ENCODE measurements around the gene KDM4D. TPM values are rescaled to one million over a fixed set of nuclear protein-coding genes. Genes with fewer than 3 reads are reported as not detected.
A peak's percentile ranks its signal among the peaks of the same experiment; 100 is the strongest.

The KDM4D gene
- total RNA-seq, 1 donor from 2014 or later = 3.2 TPM

DNA sequence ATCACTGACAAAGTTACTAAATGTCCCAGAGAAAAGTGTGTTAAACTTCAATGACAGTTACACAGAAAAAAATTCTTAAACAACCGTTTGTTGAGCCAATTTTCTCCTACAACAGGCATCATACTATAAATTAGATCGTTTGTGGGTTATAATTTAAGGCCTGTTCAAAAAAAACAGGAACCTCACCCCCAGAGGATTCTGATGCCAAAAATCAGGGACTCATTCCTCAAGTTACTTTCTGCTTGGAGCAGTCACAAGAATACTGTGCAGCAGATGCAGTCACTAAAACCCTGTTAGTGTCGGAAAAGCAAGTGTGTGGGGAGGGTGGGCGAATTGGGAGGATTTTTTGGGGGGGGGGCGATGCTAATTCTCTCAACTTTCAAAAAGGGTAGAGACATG lies 810 bp upstream of the KDM4D start:
- Mint-ChIP-seq H3K27me3 (ENCODE audit: low read depth) (no peaks in the 10 kb centered on the region), H3K27ac (ENCODE audit: unreplicated experiment) (no peak overlapping the region), H3K9me3 (no peaks in the 10 kb centered on the region), H3K36me3 (ENCODE audit: low read depth) (peaks cover 15% of the 10 kb centered on the region), H3K4me3 (peak overlapping the region; percentile 95), H3K4me1 (peaks cover 20% of the 10 kb centered on the region)
- no peak for DNase-seq (ENCODE audit: low read depth, low spot score)
- TF ChIP-seq, protein P1, sequence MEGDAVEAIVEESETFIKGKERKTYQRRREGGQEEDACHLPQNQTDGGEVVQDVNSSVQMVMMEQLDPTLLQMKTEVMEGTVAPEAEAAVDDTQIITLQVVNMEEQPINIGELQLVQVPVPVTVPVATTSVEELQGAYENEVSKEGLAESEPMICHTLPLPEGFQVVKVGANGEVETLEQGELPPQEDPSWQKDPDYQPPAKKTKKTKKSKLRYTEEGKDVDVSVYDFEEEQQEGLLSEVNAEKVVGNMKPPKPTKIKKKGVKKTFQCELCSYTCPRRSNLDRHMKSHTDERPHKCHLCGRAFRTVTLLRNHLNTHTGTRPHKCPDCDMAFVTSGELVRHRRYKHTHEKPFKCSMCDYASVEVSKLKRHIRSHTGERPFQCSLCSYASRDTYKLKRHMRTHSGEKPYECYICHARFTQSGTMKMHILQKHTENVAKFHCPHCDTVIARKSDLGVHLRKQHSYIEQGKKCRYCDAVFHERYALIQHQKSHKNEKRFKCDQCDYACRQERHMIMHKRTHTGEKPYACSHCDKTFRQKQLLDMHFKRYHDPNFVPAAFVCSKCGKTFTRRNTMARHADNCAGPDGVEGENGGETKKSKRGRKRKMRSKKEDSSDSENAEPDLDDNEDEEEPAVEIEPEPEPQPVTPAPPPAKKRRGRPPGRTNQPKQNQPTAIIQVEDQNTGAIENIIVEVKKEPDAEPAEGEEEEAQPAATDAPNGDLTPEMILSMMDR (conservative IDR thresholded peaks at IDR 0.05) = no peak

DNA sequence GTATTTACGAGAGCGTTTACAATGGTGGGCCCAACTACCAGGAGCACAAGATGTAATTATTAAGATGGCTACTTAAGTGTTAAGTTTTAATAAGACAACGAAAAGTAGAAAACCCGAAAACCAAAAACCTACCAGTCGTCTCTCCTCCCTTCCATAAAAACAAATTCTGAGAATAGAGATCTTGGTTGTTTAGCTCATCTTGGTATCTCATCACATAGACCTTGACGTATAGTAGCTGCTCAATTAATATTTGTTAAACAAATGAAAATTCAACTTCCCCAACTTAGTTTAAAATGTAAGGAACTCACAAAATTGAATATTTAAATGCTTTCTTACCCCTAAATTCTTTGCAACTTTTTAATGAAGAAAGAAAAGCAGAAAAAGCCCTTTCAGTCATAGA lies 669 bp downstream of the KDM4D start:
- Mint-ChIP-seq H3K36me3 (ENCODE audit: low read depth) (peaks cover 6% of the 10 kb centered on the region), H3K9me3 (no peaks in the 10 kb centered on the region), H3K4me3 (peak overlapping the region; percentile 95), H3K4me1 (peaks cover 20% of the 10 kb centered on the region), H3K27ac (ENCODE audit: unreplicated experiment) (no peak overlapping the region), H3K27me3 (ENCODE audit: low read depth) (no peaks in the 10 kb centered on the region)
- DNase-seq (ENCODE audit: low read depth, low spot score) = no peak
- TF ChIP-seq, protein P1 (conservative IDR thresholded peaks at IDR 0.05) = no peak

DNA sequence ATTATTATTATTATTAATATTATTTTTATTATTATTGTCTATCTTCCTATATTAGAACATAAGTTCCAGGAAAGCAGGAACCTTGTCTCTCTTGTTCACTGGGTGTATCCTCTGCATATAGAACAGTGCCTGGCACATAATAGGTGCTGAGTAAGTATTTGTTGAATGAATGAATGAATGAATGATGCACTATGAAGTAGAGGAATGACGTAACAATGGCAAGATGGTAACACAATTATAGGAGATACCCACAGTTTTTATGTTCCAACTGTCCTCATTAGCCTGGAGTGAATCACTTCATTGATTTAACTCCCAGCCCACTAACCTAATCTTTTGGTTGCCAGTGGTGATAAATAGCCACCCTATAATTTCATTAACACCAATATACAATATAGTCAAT lies 2.1 kb downstream of the KDM4D start:
- H3K4me1 Mint-ChIP-seq = peaks cover 20% of the 10 kb centered on the region
- no peak overlapping the region for H3K4me3 Mint-ChIP-seq
- no peak for DNase-seq (ENCODE audit: low read depth, low spot score)
- H3K27ac Mint-ChIP-seq (ENCODE audit: unreplicated experiment) = no peak overlapping the region
- no peaks in the 10 kb centered on the region for H3K9me3 Mint-ChIP-seq
- TF ChIP-seq, protein P1 (conservative IDR thresholded peaks at IDR 0.05) = no peak
- H3K36me3 Mint-ChIP-seq (ENCODE audit: low read depth) = peaks cover 2% of the 10 kb centered on the region
- no peaks in the 10 kb centered on the region for H3K27me3 Mint-ChIP-seq (ENCODE audit: low read depth)

DNA sequence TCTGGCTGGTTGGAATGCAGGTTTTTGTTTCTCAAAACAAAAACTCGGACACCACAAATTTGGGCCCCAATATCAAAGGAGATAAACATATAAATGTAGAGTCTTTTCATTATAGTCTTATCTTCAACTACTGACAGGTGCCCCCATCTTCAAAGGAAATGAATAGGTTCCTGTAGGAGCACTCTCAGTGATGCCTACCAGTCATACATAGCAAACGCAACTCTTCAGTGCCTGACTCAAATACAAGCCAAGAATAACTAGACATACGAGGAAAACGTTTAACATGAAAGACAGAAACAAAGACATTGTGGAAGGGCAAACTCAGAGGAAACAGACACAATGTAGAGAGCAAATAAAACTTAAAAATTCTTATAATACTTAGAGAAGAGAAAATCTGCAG lies 13.9 kb downstream of the KDM4D start:
- Mint-ChIP-seq H3K27ac (ENCODE audit: unreplicated experiment) (no peak overlapping the region), H3K4me1 (no peaks in the 10 kb centered on the region), H3K27me3 (ENCODE audit: low read depth) (no peaks in the 10 kb centered on the region), H3K36me3 (ENCODE audit: low read depth) (no peaks in the 10 kb centered on the region), H3K9me3 (no peaks in the 10 kb centered on the region), H3K4me3 (no peak overlapping the region)
- no peak for DNase-seq (ENCODE audit: low read depth, low spot score)
- TF ChIP-seq, protein P1 (conservative IDR thresholded peaks at IDR 0.05) = no peak

DNA sequence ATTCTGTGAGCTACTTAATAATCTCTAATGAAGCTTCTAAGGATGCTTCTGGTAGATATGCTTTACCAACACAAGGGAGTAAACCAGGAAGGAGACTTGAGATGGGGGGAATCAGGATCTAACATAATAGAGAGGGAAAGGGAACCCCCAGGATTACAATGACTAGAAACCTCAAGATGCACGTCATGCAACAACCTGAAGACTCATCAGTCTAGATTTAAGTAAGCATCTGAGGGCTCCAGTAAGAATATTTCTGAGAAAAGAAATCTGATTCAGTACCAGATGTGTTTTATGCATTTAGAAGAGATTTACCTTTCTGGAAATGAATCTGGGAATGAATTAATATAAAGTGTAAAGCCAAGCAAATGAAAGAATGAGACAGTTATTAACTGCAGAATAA lies 15.2 kb downstream of the KDM4D start:
- no peak overlapping the region for H3K27ac Mint-ChIP-seq (ENCODE audit: unreplicated experiment)

More for the DNA sequence above, 15.2 kb downstream of the KDM4D start:
- H3K9me3 Mint-ChIP-seq = no peaks in the 10 kb centered on the region
- no peak overlapping the region for H3K4me3 Mint-ChIP-seq
- no peaks in the 10 kb centered on the region for H3K36me3 Mint-ChIP-seq (ENCODE audit: low read depth)
- H3K27me3 Mint-ChIP-seq (ENCODE audit: low read depth) = no peaks in the 10 kb centered on the region
- H3K4me1 Mint-ChIP-seq = no peaks in the 10 kb centered on the region
- no peak for DNase-seq (ENCODE audit: low read depth, low spot score)
- TF ChIP-seq, protein P1 (conservative IDR thresholded peaks at IDR 0.05) = no peak

All from neural crest cell (in vitro differentiated cells).